A549 (cell line): ENCODE measurements around the gene DVL2.

Experiments
- CEBPB ChIP-seq, 2 experiments: fragments of >200 bp in 1 of 2; sonication (Bioruptor Twin) in 1 of 2; formaldehyde crosslinking in 1 of 2; IDR thresholded peaks; 2 replicates each; pipeline ENCODE4 v1.6.1; 2012 to 2016
- HMGXB4 ChIP-seq: fragments of 250-450 bp; sonication (Bioruptor Pico); IDR thresholded peaks from 2 replicates; pipeline ENCODE4 v1.5.0; 2021; ENCODE audit warnings: mild to moderate bottlenecking, moderate library complexity, borderline replicate concordance
- TF ChIP-seq, protein P1 (sequence below): fragments of 200-600 bp; sonication (generic); IDR thresholded peaks from 2 replicates; pipeline ENCODE4 v1.6.1; 2016; ENCODE audit warnings: antibody characterized with exemption, mild to moderate bottlenecking, moderate library complexity
- TF ChIP-seq, protein P2 (sequence below): fragments of >200 bp; sonication (Bioruptor Twin); formaldehyde crosslinking; IDR thresholded peaks from 3 replicates; pipeline ENCODE4 v1.5.1; 2016

DNA sequence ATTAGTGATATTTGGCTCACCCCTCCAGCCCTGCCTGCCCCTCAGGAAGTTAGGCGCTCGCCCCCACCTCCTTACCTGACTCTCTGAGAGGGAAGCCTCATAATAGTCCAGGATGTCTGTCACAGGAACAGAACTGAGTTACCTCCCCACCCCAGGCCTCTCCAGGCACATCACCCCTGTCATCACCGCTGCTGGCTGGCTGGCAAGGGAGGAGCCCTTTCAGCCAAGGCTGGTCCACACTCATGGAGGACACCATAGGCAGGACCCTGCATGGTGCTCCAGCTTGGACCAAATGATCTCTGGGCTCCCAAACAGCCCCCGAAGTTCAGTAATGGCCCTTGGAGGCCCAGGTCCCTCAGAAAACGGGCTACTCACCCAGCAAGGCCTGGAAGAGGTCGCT lies 16.2 kb downstream of the DVL2 start:
- TF ChIP-seq HMGXB4 (CRISPR knock-in tag): no peak
- TF ChIP-seq, protein P1, sequence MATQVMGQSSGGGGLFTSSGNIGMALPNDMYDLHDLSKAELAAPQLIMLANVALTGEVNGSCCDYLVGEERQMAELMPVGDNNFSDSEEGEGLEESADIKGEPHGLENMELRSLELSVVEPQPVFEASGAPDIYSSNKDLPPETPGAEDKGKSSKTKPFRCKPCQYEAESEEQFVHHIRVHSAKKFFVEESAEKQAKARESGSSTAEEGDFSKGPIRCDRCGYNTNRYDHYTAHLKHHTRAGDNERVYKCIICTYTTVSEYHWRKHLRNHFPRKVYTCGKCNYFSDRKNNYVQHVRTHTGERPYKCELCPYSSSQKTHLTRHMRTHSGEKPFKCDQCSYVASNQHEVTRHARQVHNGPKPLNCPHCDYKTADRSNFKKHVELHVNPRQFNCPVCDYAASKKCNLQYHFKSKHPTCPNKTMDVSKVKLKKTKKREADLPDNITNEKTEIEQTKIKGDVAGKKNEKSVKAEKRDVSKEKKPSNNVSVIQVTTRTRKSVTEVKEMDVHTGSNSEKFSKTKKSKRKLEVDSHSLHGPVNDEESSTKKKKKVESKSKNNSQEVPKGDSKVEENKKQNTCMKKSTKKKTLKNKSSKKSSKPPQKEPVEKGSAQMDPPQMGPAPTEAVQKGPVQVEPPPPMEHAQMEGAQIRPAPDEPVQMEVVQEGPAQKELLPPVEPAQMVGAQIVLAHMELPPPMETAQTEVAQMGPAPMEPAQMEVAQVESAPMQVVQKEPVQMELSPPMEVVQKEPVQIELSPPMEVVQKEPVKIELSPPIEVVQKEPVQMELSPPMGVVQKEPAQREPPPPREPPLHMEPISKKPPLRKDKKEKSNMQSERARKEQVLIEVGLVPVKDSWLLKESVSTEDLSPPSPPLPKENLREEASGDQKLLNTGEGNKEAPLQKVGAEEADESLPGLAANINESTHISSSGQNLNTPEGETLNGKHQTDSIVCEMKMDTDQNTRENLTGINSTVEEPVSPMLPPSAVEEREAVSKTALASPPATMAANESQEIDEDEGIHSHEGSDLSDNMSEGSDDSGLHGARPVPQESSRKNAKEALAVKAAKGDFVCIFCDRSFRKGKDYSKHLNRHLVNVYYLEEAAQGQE: no peak
- TF ChIP-seq CEBPB (IDR thresholded peaks at IDR 0.05): no peak
- TF ChIP-seq, protein P2, sequence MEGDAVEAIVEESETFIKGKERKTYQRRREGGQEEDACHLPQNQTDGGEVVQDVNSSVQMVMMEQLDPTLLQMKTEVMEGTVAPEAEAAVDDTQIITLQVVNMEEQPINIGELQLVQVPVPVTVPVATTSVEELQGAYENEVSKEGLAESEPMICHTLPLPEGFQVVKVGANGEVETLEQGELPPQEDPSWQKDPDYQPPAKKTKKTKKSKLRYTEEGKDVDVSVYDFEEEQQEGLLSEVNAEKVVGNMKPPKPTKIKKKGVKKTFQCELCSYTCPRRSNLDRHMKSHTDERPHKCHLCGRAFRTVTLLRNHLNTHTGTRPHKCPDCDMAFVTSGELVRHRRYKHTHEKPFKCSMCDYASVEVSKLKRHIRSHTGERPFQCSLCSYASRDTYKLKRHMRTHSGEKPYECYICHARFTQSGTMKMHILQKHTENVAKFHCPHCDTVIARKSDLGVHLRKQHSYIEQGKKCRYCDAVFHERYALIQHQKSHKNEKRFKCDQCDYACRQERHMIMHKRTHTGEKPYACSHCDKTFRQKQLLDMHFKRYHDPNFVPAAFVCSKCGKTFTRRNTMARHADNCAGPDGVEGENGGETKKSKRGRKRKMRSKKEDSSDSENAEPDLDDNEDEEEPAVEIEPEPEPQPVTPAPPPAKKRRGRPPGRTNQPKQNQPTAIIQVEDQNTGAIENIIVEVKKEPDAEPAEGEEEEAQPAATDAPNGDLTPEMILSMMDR: no peak
